GM19467 (cell line): ENCODE measurements around the gene SEMA3F.
"Not testable (repeated sequence)": the region's sequence is repeated elsewhere in the genome, so short reads cannot be mapped to it uniquely, and the experiment has no call there.

ENCODE experiments used
- ATAC-seq: cut with Tn5 transposase; IDR thresholded peaks from one replicate; pipeline ENCODE4 v1.9.1; 2021; ENCODE audit warnings: mild to moderate bottlenecking, moderate library complexity; ENCODE audit not compliant: unreplicated experiment

Gene SEMA3F

GRCh38 chr3:50210176-50210509, 55.0 kb downstream of the SEMA3F start:
- no peak for ATAC-seq

- ATAC-seq: no peak
Measured at GRCh38 chr3:50210510-50211367, 55.6 kb downstream of the SEMA3F start.

GRCh38 chr3:50211368-50211717, 56.2 kb downstream of the SEMA3F start:
- ATAC-seq: not testable (repeated sequence)

GRCh38 chr3:50211930-50212329, 56.8 kb downstream of the SEMA3F start:
- no peak for ATAC-seq

GRCh38 chr3:50212502-50212901, 57.4 kb downstream of the SEMA3F start:
- no peak for ATAC-seq

- ATAC-seq: no peak
Measured at GRCh38 chr3:50212971-50213370, 57.8 kb downstream of the SEMA3F start.

GRCh38 chr3:50213373-50213772, 58.2 kb downstream of the SEMA3F start:
- ATAC-seq: no peak

- no peak for ATAC-seq
Measured at GRCh38 chr3:50214824-50215223, 59.7 kb downstream of the SEMA3F start.

GRCh38 chr3:50215529-50215928, 60.4 kb downstream of the SEMA3F start:
- no peak for ATAC-seq

GRCh38 chr3:50217681-50218080, 62.6 kb downstream of the SEMA3F start:
- no peak for ATAC-seq

GRCh38 chr3:50218448-50218847, 63.3 kb downstream of the SEMA3F start:
- ATAC-seq: no peak

- no peak for ATAC-seq
Measured at GRCh38 chr3:50219285-50219684, 64.2 kb downstream of the SEMA3F start.

- ATAC-seq: no peak
Measured at GRCh38 chr3:50220109-50220508, 65.0 kb downstream of the SEMA3F start.

- no peak for ATAC-seq
Measured at GRCh38 chr3:50221051-50221410, 65.9 kb downstream of the SEMA3F start.

GRCh38 chr3:50221411-50222168, 66.5 kb downstream of the SEMA3F start:
- ATAC-seq: no peak

GRCh38 chr3:50222169-50222528, 67.0 kb downstream of the SEMA3F start:
- no peak for ATAC-seq

GRCh38 chr3:50224639-50225038, 69.5 kb downstream of the SEMA3F start:
- no peak for ATAC-seq

- ATAC-seq: peak; percentile 17
Measured at GRCh38 chr3:50226888-50227389, 71.8 kb downstream of the SEMA3F start.

- peak; percentile 73 for ATAC-seq
Measured at GRCh38 chr3:50227390-50228183, 72.5 kb downstream of the SEMA3F start.

GRCh38 chr3:50228184-50228763, 73.2 kb downstream of the SEMA3F start:
- ATAC-seq: not testable (repeated sequence)

- no peak for ATAC-seq
Measured at GRCh38 chr3:50229490-50229889, 74.4 kb downstream of the SEMA3F start.
